Stimulated activated memory B cell treated with anti-CD40 and anti-IgM and Interleukin-4, amounts not matched to agents 10 μg/mL and 1 μg/mL and 100 μg/mL, for 72 hours (primary cell): ENCODE measurements around the gene SELENOS.
A peak's percentile ranks its signal among the peaks of the same experiment; 100 is the strongest.

Source experiments
- ATAC-seq: fragments of 150-1000 bp; cut with Tn5 transposase; 2 replicates; pipeline ENCODE4 v1.10.0; 2021
- H3K27ac Mint-ChIP-seq: one replicate; pipeline ENCODE4 v1.8.0; 2022; ENCODE audit warnings: mild to moderate bottlenecking, mixed read lengths
- H3K27me3 Mint-ChIP-seq: one replicate; pipeline ENCODE4 v1.8.0; 2022; ENCODE audit warnings: mixed read lengths
- H3K36me3 Mint-ChIP-seq: one replicate; pipeline ENCODE4 v1.8.0; 2022; ENCODE audit warnings: mixed read lengths
- H3K4me1 Mint-ChIP-seq: one replicate; pipeline ENCODE4 v1.8.0; 2022; ENCODE audit warnings: mixed read lengths
- H3K4me3 Mint-ChIP-seq: one replicate; pipeline ENCODE4 v1.8.0; 2022; ENCODE audit warnings: mild to moderate bottlenecking, moderate library complexity, mixed read lengths
- H3K9me3 Mint-ChIP-seq: one replicate; pipeline ENCODE4 v1.8.0; 2022; ENCODE audit warnings: mixed read lengths

The SELENOS gene

DNA sequence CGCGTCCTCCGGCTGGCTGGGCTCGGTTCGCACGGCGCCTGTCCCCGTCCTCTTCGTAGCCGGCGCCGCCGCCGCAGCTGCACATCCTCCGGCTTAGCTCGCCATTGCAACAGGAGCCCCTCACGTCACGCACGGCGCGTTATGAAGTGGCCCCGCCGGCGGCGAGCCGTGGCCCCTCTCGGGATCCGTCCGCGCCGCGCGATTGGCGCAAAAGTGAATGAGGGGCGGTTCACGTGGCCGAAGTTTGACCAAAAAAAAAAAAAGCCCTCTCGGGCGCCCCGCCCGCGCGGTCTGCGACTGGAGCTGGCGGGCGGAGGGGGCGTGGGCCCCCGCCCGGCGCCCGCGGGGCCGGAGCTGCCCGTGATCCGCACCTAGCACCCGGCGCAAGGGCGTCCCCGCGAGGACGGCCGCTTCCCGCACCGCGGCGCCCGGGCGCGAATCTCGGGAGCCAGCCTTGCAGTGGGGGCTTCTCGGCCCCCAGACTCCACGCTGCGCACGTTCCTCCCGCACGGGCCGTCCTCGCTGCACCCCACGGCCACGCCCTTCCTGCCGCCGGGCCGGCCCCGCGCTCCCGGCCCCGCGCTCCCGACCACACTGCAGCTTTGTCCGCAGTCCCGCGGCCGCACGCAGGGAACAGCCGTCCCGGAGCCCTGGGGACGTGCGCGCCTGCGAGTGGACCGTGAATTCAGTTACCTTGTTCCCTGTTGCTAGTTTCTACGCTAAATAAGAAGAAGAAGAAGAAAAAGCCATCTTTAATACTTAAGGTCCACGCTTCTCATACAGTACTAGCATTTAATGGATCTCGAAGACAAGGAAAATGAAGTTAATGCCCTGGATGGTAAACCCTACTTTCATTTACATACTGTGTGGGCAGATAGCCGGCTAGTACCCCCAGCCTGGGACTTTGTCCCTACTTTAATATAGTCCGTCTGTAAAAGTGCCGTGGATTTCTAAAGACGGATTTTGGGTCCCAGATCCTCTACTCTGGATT lies 25.2 kb downstream of the SELENOS start, which contains the start of gene CHSY1:
CHSY1 (minus strand) TSS at position 219 of the 991 bp plus-strand sequence. CDS start 592 bp downstream, outside the sequence.
- no peaks in the 10 kb centered on the region for H3K9me3 Mint-ChIP-seq
- ATAC-seq: peak; percentile 90
- peaks cover 33% of the 10 kb centered on the region for H3K4me1 Mint-ChIP-seq
- H3K4me3 Mint-ChIP-seq: peak within 1 kb of the TSS; percentile 91
- H3K36me3 Mint-ChIP-seq: no peaks in the 10 kb centered on the region
- peak within 1 kb of the TSS; percentile 90 for H3K27ac Mint-ChIP-seq
- H3K27me3 Mint-ChIP-seq: no peaks in the 10 kb centered on the region

- H3K27ac Mint-ChIP-seq: peak overlapping the region; percentile 90
- H3K9me3 Mint-ChIP-seq: no peaks in the 10 kb centered on the region
- peak; percentile 75 for ATAC-seq
- H3K4me3 Mint-ChIP-seq: peak overlapping the region; percentile 91
- no peaks in the 10 kb centered on the region for H3K27me3 Mint-ChIP-seq
- H3K36me3 Mint-ChIP-seq: no peaks in the 10 kb centered on the region
- peaks cover 43% of the 10 kb centered on the region for H3K4me1 Mint-ChIP-seq
Measured at GRCh38 chr15:101250873-101251829, 26.1 kb downstream of the SELENOS start.

DNA sequence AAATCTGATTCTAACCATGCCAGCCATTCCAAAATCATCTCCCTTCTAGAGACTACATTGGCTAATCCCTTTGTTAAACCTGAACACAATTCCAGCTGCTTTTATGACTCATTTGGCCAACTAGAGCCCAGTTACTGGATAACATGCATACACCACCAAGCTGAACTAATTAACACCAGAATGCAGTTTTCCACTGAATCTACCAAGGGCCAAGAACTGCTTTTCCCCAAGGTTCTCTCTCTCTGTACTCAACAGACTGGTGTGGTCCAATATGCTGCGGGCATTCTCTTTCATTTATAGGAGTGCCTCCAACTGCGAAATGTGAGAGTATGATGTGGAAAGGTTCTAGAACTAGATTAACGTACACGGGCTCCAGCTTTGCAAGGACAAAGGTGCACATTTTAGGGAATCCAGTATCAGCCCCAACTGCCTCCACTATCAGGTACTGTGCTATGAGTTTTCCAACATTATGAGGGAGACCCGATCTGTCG lies 26.9 kb downstream of the SELENOS start:
- Mint-ChIP-seq H3K27me3 (no peaks in the 10 kb centered on the region), H3K36me3 (no peaks in the 10 kb centered on the region), H3K4me1 (peaks cover 51% of the 10 kb centered on the region), H3K27ac (peak overlapping the region; percentile 29), H3K9me3 (no peaks in the 10 kb centered on the region), H3K4me3 (peak overlapping the region; percentile 87)
- no peak for ATAC-seq

DNA sequence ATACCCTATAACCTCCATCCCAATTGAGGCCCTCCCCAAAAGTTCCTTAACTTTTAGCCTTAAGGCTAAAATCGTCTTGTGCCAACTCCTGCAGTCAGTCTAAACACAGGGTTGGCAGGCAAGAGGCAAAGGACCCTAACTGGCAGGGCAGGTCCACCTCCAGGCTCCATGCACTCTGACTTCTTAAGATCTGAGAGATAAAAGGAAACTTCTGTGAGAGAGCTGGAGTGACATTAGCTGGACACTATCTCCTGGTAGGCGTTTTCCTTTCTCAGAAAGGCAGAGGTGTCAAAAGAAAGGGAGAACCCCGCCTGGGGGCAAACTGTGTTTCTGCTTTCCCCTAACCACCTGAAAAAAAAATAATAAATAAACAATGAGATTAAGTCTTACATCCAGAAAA lies 29.0 kb downstream of the SELENOS start:
- peaks cover 4% of the 10 kb centered on the region for H3K36me3 Mint-ChIP-seq
- peaks cover 72% of the 10 kb centered on the region for H3K4me1 Mint-ChIP-seq
- H3K4me3 Mint-ChIP-seq: no peak overlapping the region
- no peaks in the 10 kb centered on the region for H3K9me3 Mint-ChIP-seq
- ATAC-seq: no peak
- peak overlapping the region; percentile 73 for H3K27ac Mint-ChIP-seq
- H3K27me3 Mint-ChIP-seq: no peaks in the 10 kb centered on the region

DNA sequence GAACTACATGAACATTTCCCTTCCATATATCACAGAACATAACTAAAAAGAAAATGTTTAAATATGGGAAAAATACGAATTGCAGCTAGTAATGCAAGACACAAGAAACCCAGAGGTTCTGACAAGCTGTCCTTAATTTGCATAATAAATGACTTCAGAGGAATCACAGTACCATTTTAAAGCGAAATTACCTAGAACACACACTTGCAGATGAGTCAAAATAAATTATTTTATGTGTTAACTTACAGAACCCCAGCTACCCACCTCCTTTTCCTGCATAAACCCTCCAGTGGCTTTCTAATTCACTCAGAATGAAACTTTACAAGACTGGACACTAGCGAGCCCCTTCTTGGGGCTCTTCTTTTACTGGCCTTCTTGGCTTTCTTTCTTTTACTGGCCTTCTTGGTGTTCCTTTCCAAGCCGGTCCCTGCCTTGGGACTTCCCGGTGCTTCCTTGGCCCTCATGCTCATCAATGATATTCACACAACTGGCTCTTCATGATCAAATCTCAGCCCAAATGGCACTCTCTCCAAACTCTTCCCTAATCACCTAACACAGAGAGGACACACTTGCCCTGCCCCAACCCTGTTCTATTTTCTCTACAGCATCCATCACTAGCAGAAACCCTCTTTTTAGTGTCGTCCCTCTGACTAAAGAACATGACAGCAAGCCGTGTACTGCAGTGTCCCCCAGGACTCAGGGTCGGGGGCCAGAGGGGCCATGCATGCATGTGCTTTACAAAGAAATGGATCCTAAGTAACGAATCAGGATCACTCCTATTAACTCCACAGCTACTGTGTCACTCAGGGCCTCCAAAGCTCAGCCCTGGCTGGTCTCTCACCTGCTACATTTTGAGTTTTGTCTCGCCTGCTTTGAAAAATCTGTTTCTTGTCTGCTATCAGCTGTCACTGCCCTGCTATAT lies 30.2 kb downstream of the SELENOS start:
- Mint-ChIP-seq H3K4me1 (peaks cover 79% of the 10 kb centered on the region), H3K27me3 (no peaks in the 10 kb centered on the region), H3K9me3 (no peaks in the 10 kb centered on the region), H3K4me3 (peak overlapping the region; percentile 34), H3K36me3 (peaks cover 4% of the 10 kb centered on the region), H3K27ac (peak overlapping the region; percentile 73)
- ATAC-seq: peak; percentile 55

GRCh38 chr15:101246391-101246790 lies 30.9 kb downstream of the SELENOS start:
- Mint-ChIP-seq H3K27me3 (no peaks in the 10 kb centered on the region), H3K9me3 (no peaks in the 10 kb centered on the region), H3K4me1 (peaks cover 82% of the 10 kb centered on the region), H3K4me3 (peak overlapping the region; percentile 34), H3K36me3 (peaks cover 4% of the 10 kb centered on the region), H3K27ac (peak overlapping the region; percentile 73)
- ATAC-seq: peak; percentile 85

GRCh38 chr15:101244889-101245668 lies 32.2 kb downstream of the SELENOS start:
- Mint-ChIP-seq H3K36me3 (peaks cover 4% of the 10 kb centered on the region), H3K4me1 (peaks cover 74% of the 10 kb centered on the region), H3K27ac (peak overlapping the region; percentile 73), H3K9me3 (no peaks in the 10 kb centered on the region), H3K27me3 (no peaks in the 10 kb centered on the region), H3K4me3 (no peak overlapping the region)
- no peak for ATAC-seq

DNA sequence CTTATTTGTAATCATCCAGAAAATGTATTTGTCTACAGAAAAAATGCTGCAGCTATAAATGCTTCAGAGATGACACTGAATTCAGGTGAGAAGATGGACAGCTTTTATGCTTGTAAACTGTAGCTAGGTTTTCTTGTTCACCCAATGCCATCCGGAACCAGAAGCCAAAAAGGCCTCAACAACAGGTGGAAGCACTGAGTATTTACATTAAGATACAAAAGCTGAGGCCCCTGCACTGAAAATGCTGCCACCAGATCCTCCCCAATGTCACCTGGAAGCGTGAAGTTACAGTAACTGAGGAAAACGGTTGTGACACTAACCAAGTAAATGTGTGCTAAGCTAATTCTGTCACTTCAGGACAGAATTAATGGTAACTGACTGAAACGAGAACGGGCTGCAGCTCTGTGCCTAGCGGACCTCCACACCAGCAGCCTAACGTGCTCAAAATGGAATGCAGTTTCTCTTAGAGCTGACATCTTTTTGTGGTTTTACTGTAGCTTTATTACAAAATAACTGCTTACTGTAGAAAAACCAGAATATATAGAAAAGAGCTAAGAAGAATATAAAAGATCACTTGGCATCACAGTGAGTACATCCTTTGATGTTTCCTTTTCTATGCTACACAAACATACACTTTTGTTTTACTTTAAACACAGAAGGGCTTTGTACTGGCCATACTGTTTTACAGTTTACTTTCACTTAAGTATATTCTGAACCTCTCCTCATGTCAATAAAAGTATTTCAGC lies 33.1 kb downstream of the SELENOS start:
- H3K27ac Mint-ChIP-seq: peak overlapping the region; percentile 73
- no peak overlapping the region for H3K4me3 Mint-ChIP-seq
- H3K27me3 Mint-ChIP-seq: no peaks in the 10 kb centered on the region
- H3K9me3 Mint-ChIP-seq: no peaks in the 10 kb centered on the region
- ATAC-seq: no peak
- H3K4me1 Mint-ChIP-seq: peaks cover 75% of the 10 kb centered on the region
- H3K36me3 Mint-ChIP-seq: peaks cover 4% of the 10 kb centered on the region

GRCh38 chr15:101243420-101243819 lies 33.9 kb downstream of the SELENOS start:
- no peaks in the 10 kb centered on the region for H3K9me3 Mint-ChIP-seq
- H3K36me3 Mint-ChIP-seq: peaks cover 4% of the 10 kb centered on the region
- no peak overlapping the region for H3K4me3 Mint-ChIP-seq
- peak overlapping the region; percentile 73 for H3K27ac Mint-ChIP-seq
- no peak for ATAC-seq
- H3K4me1 Mint-ChIP-seq: peaks cover 79% of the 10 kb centered on the region
- H3K27me3 Mint-ChIP-seq: no peaks in the 10 kb centered on the region

- H3K9me3 Mint-ChIP-seq: no peaks in the 10 kb centered on the region
- H3K27me3 Mint-ChIP-seq: no peaks in the 10 kb centered on the region
- peaks cover 4% of the 10 kb centered on the region for H3K36me3 Mint-ChIP-seq
- ATAC-seq: no peak
- peak overlapping the region; percentile 73 for H3K27ac Mint-ChIP-seq
- peak overlapping the region; percentile 26 for H3K4me3 Mint-ChIP-seq
- peaks cover 75% of the 10 kb centered on the region for H3K4me1 Mint-ChIP-seq
Measured at GRCh38 chr15:101242999-101243336, 34.3 kb downstream of the SELENOS start.

DNA sequence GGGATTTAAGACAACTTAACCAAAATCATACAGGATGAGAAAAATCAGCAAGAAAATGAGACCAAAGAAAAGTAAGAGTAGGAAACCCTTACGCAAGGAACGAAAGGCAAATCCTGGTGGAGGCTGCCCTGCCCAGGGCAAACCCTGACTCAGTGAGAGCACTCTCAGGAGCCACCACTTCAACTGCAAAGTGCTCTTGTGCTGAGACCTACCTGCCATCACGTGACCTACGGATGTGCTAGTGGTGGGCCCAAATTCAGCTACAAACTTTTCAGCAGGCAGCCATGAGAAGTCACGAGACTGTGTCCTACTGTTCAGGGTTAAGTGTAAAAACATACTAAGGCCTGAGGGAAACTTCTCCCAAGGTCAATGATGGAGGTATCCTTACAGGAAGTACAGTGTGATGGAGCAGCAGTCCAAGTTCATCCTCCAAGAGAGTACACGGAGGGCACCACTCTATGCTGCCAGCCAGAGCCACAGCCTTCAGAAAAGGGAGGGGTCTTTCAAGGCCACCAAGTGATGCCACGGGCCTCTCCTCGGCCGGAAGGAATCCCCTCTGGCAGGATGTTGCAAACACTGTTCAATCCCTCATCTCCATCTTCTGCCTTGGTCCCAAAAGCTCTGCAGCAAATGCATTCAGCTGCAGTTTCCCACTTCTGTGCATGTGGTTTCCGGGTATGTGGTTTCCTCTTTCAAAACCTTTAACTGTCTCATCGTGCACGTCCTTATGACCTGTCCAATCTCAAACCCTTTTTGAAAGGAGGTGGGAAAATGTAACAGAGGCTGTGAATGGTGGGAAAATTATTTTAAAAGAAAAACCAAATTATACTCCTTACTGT lies 34.9 kb downstream of the SELENOS start:
- peak overlapping the region; percentile 73 for H3K27ac Mint-ChIP-seq
- peaks cover 70% of the 10 kb centered on the region for H3K4me1 Mint-ChIP-seq
- peak; percentile 80 for ATAC-seq
- H3K4me3 Mint-ChIP-seq: peak overlapping the region; percentile 26
- no peaks in the 10 kb centered on the region for H3K27me3 Mint-ChIP-seq
- no peaks in the 10 kb centered on the region for H3K9me3 Mint-ChIP-seq
- peaks cover 5% of the 10 kb centered on the region for H3K36me3 Mint-ChIP-seq

GRCh38 chr15:101240358-101240757 lies 36.9 kb downstream of the SELENOS start:
- Mint-ChIP-seq H3K36me3 (peaks cover 22% of the 10 kb centered on the region), H3K4me3 (no peak overlapping the region), H3K9me3 (no peaks in the 10 kb centered on the region), H3K4me1 (peaks cover 55% of the 10 kb centered on the region), H3K27ac (no peak overlapping the region), H3K27me3 (no peaks in the 10 kb centered on the region)
- no peak for ATAC-seq
